GM19468 (cell line): ENCODE results near the gene ARID1B.

Experiments used
- ATAC-seq: cut with Tn5 transposase; IDR thresholded peaks from one replicate; pipeline ENCODE4 v1.9.1; 2021; ENCODE audit warnings: mild to moderate bottlenecking, moderate library complexity, moderate number of reproducible peaks; ENCODE audit not compliant: unreplicated experiment; ENCODE audit errors: extremely low read depth

Gene ARID1B

GRCh38 chr6:156820089-156820798 is 43.1 kb downstream of the ARID1B start:
- no peak for ATAC-seq

GRCh38 chr6:156821707-156822106 is 44.5 kb downstream of the ARID1B start:
- no peak for ATAC-seq

- ATAC-seq, result no peak
These were observed 45.6 kb downstream of the ARID1B start for GRCh38 chr6:156822747-156823206.

GRCh38 chr6:156824142-156824541 is 47.0 kb downstream of the ARID1B start:
- no peak for ATAC-seq

- ATAC-seq, result no peak
These were observed 48.3 kb downstream of the ARID1B start for GRCh38 chr6:156825475-156825874.

GRCh38 chr6:156826290-156826955 is 49.2 kb downstream of the ARID1B start:
- ATAC-seq, result no peak

- ATAC-seq, result no peak
These were observed 50.2 kb downstream of the ARID1B start for GRCh38 chr6:156827382-156827781.

- ATAC-seq, result no peak
These were observed 51.1 kb downstream of the ARID1B start for GRCh38 chr6:156828280-156828703.

GRCh38 chr6:156830126-156830525 is 52.9 kb downstream of the ARID1B start:
- no peak for ATAC-seq

GRCh38 chr6:156832231-156832647 is 55.1 kb downstream of the ARID1B start:
- ATAC-seq, result no peak

GRCh38 chr6:156832669-156833068 is 55.5 kb downstream of the ARID1B start:
- ATAC-seq, result no peak

GRCh38 chr6:156833755-156834154 is 56.6 kb downstream of the ARID1B start:
- no peak for ATAC-seq

GRCh38 chr6:156839129-156839528 is 62.0 kb downstream of the ARID1B start:
- ATAC-seq, result no peak

GRCh38 chr6:156839591-156840001 is 62.4 kb downstream of the ARID1B start:
- no peak for ATAC-seq

GRCh38 chr6:156840136-156840535 is 63.0 kb downstream of the ARID1B start:
- no peak for ATAC-seq

- no peak for ATAC-seq
These were observed 63.4 kb downstream of the ARID1B start for GRCh38 chr6:156840606-156841005.

GRCh38 chr6:156841508-156841907 is 64.3 kb downstream of the ARID1B start:
- no peak for ATAC-seq

- no peak for ATAC-seq
These were observed 65.5 kb downstream of the ARID1B start for GRCh38 chr6:156842598-156843250.

GRCh38 chr6:156844089-156844488 is 66.9 kb downstream of the ARID1B start:
- no peak for ATAC-seq

GRCh38 chr6:156845454-156846155 is 68.4 kb downstream of the ARID1B start:
- no peak for ATAC-seq
